Right cardiac atrium (tissue), 5 donors: ENCODE results near the gene GAB2. TPM values are rescaled to one million over a fixed set of nuclear protein-coding genes. Genes with fewer than 3 reads are reported as not detected.
A peak's percentile ranks its signal among the peaks of the same experiment; 100 is the strongest.
"Not testable (repeated sequence)": the region's sequence is repeated elsewhere in the genome, so short reads cannot be mapped to it uniquely, and the experiment has no call there.

Experiments used
- ATAC-seq, 2 donors: fragments of 200-7000 bp; cut with Tn5 transposase; one replicate each; pipeline versions ENCODE4 v1.8.0 to v1.9.1; 2020; ENCODE audit warnings: moderate library complexity in 2 of 2, mild to moderate bottlenecking in 1 of 2
- DNase-seq, 3 donors: peaks; one replicate each; pipeline ENCODE4 v3.0.0-alpha.2; 2020
- H3K27ac ChIP-seq: one replicate; pipeline ENCODE4 v1.5.1; 2013; ENCODE audit warnings: mild to moderate bottlenecking, low read length, control low read depth, moderate library complexity
- H3K27me3 ChIP-seq: one replicate; pipeline ENCODE4 v1.6.1; 2013; ENCODE audit not compliant: control insufficient read depth, insufficient read depth
- H3K4me1 ChIP-seq: one replicate; pipeline ENCODE4 v1.6.1; 2013; ENCODE audit warnings: low read length; ENCODE audit not compliant: control insufficient read depth, insufficient read depth
- H3K4me3 ChIP-seq: one replicate; pipeline ENCODE4 v1.5.1; 2013; ENCODE audit warnings: low read length, control low read depth
- H3K9me3 ChIP-seq: one replicate; pipeline ENCODE4 v1.6.1; 2013; ENCODE audit warnings: low read length; ENCODE audit not compliant: control insufficient read depth
- whole genome bisulfite sequencing: extraction: QIAGEN DNeasy Blood & Tissue Kit; methylation state at CpG from one replicate; pipeline ENCODE4 v1.1.7; 2013; 5-methylcytosine and 5-hydroxymethylcytosine counted together
- intact Hi-C, 4 donors: fragments of 100-400 bp; cut with DNase I; formaldehyde crosslinking; loops; one replicate each; pipeline versions ENCODE4 v1.11.0 to v1.14.0; 2022 to 2023
- long read RNA-seq, 4 donors: library from polyadenylated mRNA; unstranded; transcript quantifications; one replicate each; pipeline ENCODE4 v2.0.0, GENCODE V29; 2020 to 2021
- polyA plus RNA-seq: library from polyadenylated mRNA; stranded (reverse); fragments of 200-250 nt; gene quantifications from one replicate; pipeline ENCODE4 v1.2.3, GENCODE V29; 2013
- total RNA-seq, 4 donors: library from RNA; stranded (reverse); fragmentation: NEBNext Ultra II Directional; extraction: Animal tissue kit (Norgen Biotek cat#: 25700); gene quantifications; one replicate each; pipeline ENCODE4 v1.2.1, GENCODE V29; 2021
- donor health status: healthy with polysubstance abuse.
- donor health status: DM: no; HTN: yes; CAD: no.
- donor health status: DM: no; HTN: no; CAD: no.
- donor health status: DM: no; HTN: yes; CAD: no; lungs with severe emphysema.
- donor health status: DM: yes; HTN: yes; CAD: no.

GAB2 gene
- total RNA-seq = 10 to 100 TPM; 16.9 to 37.3 (median 24.3) TPM
- polyA plus RNA-seq = 7.5 TPM
- long read RNA-seq, donor 1, partial matches to known transcripts = 1 of 11 reads
- long read RNA-seq, donor 1, other reads (novel, unspliced or antisense) = 10 of 11 reads
- long read RNA-seq, donor 2, partial matches to known transcripts = 1 of 2 reads
- long read RNA-seq, donor 2, other reads (novel, unspliced or antisense) = 1 of 2 reads
- long read RNA-seq, donor 3, partial matches to known transcripts = 7 of 23 reads
- long read RNA-seq, donor 3, other reads (novel, unspliced or antisense) = 16 of 23 reads
- long read RNA-seq, donor 4, partial matches to known transcripts = 0 of 8 reads
- long read RNA-seq, donor 4, other reads (novel, unspliced or antisense) = 8 of 8 reads

DNA sequence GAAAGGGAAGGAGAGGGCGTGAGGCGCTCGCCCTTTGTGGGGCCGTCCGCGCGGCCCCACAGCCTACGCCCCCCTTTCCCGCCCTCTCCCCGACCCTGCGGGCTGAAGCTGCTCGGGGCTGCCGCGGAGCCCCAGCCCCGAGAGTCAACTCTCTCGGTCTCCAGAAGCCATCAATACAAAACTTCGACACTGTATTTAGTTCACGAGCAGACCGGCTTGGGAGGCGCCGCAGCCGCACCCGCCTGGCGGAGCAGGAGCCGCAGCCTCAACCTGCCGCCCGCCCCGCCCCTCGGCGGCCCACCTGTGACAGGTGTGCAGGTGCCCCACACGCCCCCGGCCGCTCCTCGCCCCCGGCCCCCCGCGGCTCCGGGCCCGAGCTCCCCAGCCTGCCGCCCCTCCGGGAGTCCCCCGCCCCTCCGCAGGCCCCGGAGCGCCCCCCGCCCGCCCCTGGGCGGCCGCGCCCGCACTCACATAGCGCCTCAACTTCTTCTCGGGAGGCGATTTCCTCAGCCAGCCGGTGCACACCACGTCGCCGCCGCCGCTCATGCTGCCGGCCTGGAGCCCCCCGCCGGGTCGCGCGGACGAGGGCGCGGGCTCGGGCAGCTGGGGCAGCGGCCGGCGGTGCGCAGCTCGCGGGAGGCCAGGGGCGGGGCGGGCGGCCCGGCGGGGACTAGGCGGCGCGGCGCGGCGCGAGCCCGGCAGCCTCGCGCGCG, at the start of gene GAB2:
TSS of gene GAB2 (minus strand) at position 646 of the 713 bp plus-strand sequence. CDS start at position 546, 100 bp downstream.
- H3K4me1 ChIP-seq = peaks cover 6% of the 10 kb centered on the region
- no peaks in the 10 kb centered on the region for H3K9me3 ChIP-seq
- under 1% methylated on average over 88 of the region's 93 CpGs for WGBS
- intact Hi-C loops = loop anchor here (5.0 to 10.0 kb wide), 7 partner anchors 73 to 273 kb away; no protein-coding TSS in a partner anchor
- ATAC-seq (no peak), DNase-seq (peak in 2 of 3 donors; percentile 48 to 81)
- H3K27me3 ChIP-seq = no peaks in the 10 kb centered on the region
- peak within 1 kb of the TSS; percentile 99 for H3K4me3 ChIP-seq
- peak within 1 kb of the TSS; percentile 80 for H3K27ac ChIP-seq

DNA sequence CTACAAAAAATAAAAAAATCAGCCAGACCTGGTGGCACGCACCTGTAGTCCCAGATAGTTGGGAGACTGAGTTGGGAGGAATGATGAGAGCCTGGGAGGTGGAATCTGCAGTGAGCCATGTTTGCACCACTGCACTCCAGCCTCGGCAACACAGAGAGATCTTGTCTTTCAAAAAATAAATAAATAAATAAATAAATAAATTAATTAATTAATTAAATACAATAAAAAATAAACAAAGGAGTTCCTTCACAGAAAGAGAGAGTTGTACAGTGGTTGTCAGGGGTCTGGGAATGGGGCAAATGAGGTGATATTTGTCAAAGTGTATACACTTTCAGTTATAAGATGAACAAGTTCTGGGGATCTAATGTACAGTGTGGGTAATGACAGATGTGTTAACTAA, 49.8 kb upstream of the GAB2 start:
- Histone ChIP-seq H3K27ac (no peak overlapping the region), H3K4me1 (no peaks in the 10 kb centered on the region), H3K9me3 (no peaks in the 10 kb centered on the region), H3K4me3 (no peak overlapping the region), H3K27me3 (no peaks in the 10 kb centered on the region)
- no peak for DNase-seq
- 96% methylated on average over 2 of the region's 2 CpGs for WGBS
- ATAC-seq = no peak
- intact Hi-C loops = no loop called here

- Histone ChIP-seq H3K4me3 (no peak overlapping the region), H3K9me3 (no peaks in the 10 kb centered on the region), H3K4me1 (no peaks in the 10 kb centered on the region), H3K27me3 (no peaks in the 10 kb centered on the region), H3K27ac (no peak overlapping the region)
- intact Hi-C loops = no loop called here
- peak in 1 of 3 donors; percentile 47 for DNase-seq
- ATAC-seq = no peak
- WGBS = 96% methylated on average over 19 of the region's 19 CpGs
Observed at GRCh38 chr11:78465169-78465942, 47.7 kb upstream of the GAB2 start.

- intact Hi-C loops, H3K27ac ChIP-seq, H3K9me3 ChIP-seq, H3K4me1 ChIP-seq, ATAC-seq, H3K4me3 ChIP-seq, H3K27me3 ChIP-seq, DNase-seq: not testable (repeated sequence)
- WGBS = 98% methylated on average over 14 of the region's 14 CpGs
Observed at GRCh38 chr11:78464787-78465168, 47.2 kb upstream of the GAB2 start.

- 97% methylated on average over 1 of the region's 1 CpG for WGBS
- DNase-seq (no peak), ATAC-seq (no peak)
- intact Hi-C loops = no loop called here
- Histone ChIP-seq H3K27ac (no peak overlapping the region), H3K9me3 (no peaks in the 10 kb centered on the region), H3K27me3 (no peaks in the 10 kb centered on the region), H3K4me1 (no peaks in the 10 kb centered on the region), H3K4me3 (no peak overlapping the region)
Observed at GRCh38 chr11:78460471-78460870, 42.9 kb upstream of the GAB2 start.

- no peak for DNase-seq
- WGBS = 97% methylated on average over 4 of the region's 4 CpGs
- no peak for ATAC-seq
- intact Hi-C loops = no loop called here
- Histone ChIP-seq H3K27me3 (no peaks in the 10 kb centered on the region), H3K27ac (no peak overlapping the region), H3K4me1 (no peaks in the 10 kb centered on the region), H3K9me3 (no peaks in the 10 kb centered on the region), H3K4me3 (no peak overlapping the region)
Observed at GRCh38 chr11:78459738-78460137, 42.1 kb upstream of the GAB2 start.

DNA sequence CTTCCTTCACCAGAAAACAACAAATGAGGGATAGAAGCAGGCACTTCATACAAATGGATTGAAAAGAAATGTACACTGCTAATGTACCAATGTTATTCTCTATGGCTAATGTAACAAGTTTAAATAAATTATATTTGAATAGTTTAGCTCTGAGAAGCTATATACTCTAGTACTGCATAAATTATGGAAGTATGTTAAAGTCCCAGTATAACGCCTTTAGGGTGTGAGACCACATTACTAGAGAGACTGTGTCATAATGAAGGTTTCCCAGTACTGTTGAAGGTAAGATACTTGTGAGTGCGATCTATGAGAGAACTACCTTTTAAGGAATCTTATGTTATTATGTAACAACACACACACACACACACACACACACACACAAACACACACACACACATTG, 39.8 kb upstream of the GAB2 start:
- Histone ChIP-seq H3K9me3 (no peaks in the 10 kb centered on the region), H3K27me3 (no peaks in the 10 kb centered on the region), H3K4me1 (no peaks in the 10 kb centered on the region), H3K4me3 (no peak overlapping the region), H3K27ac (no peak overlapping the region)
- 97% methylated on average over 2 of the region's 2 CpGs for WGBS
- intact Hi-C loops = no loop called here
- ATAC-seq (no peak), DNase-seq (no peak)

GRCh38 chr11:78453140-78453935, 35.7 kb upstream of the GAB2 start:
- DNase-seq = no peak
- ATAC-seq = no peak
- WGBS = 82% methylated on average over 2 of the region's 2 CpGs
- Histone ChIP-seq H3K9me3 (no peaks in the 10 kb centered on the region), H3K4me1 (no peaks in the 10 kb centered on the region), H3K4me3 (no peak overlapping the region), H3K27ac (no peak overlapping the region), H3K27me3 (no peaks in the 10 kb centered on the region)
- intact Hi-C loops = no loop called here

DNA sequence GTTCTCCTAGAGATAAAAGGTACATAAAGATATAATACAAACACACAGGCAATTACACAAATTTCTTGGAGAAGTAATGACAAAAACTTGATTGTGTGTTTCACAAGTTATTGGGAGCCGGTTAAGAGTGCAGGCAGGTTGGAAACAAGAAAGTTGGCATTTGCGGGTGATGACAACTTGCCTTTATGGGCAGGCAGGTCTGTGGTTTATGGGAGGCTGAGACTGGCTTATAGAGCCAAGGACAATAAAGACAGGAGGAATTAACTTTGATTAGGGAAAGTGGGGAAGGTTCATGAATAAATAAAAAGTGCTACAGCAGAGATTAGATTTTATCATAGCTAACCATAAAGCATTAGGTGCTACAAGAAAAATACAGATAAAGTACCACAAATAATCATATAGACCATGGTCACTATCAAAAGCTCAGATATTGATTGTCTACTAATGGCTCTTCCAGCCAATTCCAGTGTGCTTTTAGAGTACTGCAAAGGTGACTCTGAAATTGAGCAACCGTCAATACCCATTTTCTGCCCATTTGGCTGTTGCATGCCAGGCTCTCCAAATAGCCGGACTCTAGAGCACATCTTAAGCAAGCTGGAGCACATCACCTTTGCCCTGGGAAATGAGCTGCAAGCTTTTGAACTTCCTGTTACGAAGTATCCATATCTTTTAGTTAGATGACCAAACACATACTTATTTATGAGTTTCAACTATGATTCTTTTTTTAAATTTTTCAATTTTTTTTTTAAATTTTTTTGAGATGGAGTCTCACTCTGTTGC, 33.9 kb upstream of the GAB2 start:
- Histone ChIP-seq H3K27ac (no peak overlapping the region), H3K4me1 (no peaks in the 10 kb centered on the region), H3K9me3 (no peaks in the 10 kb centered on the region), H3K4me3 (no peak overlapping the region), H3K27me3 (no peaks in the 10 kb centered on the region)
- WGBS = 95% methylated on average over 5 of the region's 5 CpGs
- ATAC-seq = no peak
- DNase-seq = no peak
- intact Hi-C loops = no loop called here

GRCh38 chr11:78450866-78451265, 33.2 kb upstream of the GAB2 start:
- H3K27me3 ChIP-seq = no peaks in the 10 kb centered on the region
- no peak for DNase-seq
- intact Hi-C loops = no loop called here
- no peak overlapping the region for H3K27ac ChIP-seq
- H3K4me1 ChIP-seq = no peaks in the 10 kb centered on the region
- ATAC-seq = no peak
- H3K4me3 ChIP-seq = no peak overlapping the region
- 88% methylated on average over 2 of the region's 2 CpGs for WGBS
- no peaks in the 10 kb centered on the region for H3K9me3 ChIP-seq
